B cell (primary cell): ENCODE data around the gene CAMK1. TPM values are rescaled to one million over a fixed set of nuclear protein-coding genes. Genes with fewer than 3 reads are reported as not detected.

Experiments used
- ATAC-seq: fragments of 200-7000 bp; cut with Tn5 transposase; one replicate; pipeline ENCODE4 v1.10.0; 2021; ENCODE audit warnings: low read depth, mild to moderate bottlenecking, moderate number of reproducible peaks, moderate library complexity
- CTCF ChIA-PET: fragments of 350-600 bp; sonication (Branson Sonifier 250); formaldehyde crosslinking; loops from one replicate; lab custom pipeline; 2021; ENCODE audit warnings: antibody characterized with exemption, inconsistent platforms; lab: Charles Lee
- POLR2A ChIA-PET: fragments of 350-600 bp; sonication (Branson Sonifier 250); formaldehyde crosslinking; loops from one replicate; lab custom pipeline; 2021; ENCODE audit warnings: antibody characterized with exemption; lab: Charles Lee
- DNase-seq: peaks from one replicate; pipeline ENCODE4 v3.0.0; 2013
- H2AFZ ChIP-seq: 2 replicates; pipeline ENCODE4 v1.6.1; 2012; ENCODE audit warnings: mild to moderate bottlenecking, low read depth, low read length; ENCODE audit not compliant: insufficient read depth, poor library complexity, severe bottlenecking
- H3K27ac ChIP-seq, 2 donors: 1 replicate in 1 of 2; 2 replicates in 1 of 2; pipeline ENCODE4 v1.5.1; 2012 to 2013; ENCODE audit warnings: low read length in 2 of 2, mild to moderate bottlenecking in 2 of 2, moderate library complexity in 1 of 2
- H3K27me3 ChIP-seq, 4 experiments: fragments of 200-600 bp in 1 of 4; sonication (generic) in 1 of 4; replicated peaks in 1 of 4; 1 replicate in 2 of 4; 2 replicates in 2 of 4; pipeline versions ENCODE4 v1.6.1 to v1.7.0; 2013 to 2016; ENCODE audit warnings: low read length in 3 of 4, mild to moderate bottlenecking in 2 of 4, mixed read lengths in 1 of 4, moderate library complexity in 1 of 4; ENCODE audit not compliant: insufficient read depth in 4 of 4, control insufficient read depth in 3 of 4; ENCODE audit errors: control extremely low read depth in 1 of 4
- H3K36me3 ChIP-seq, 2 experiments: replicated peaks in 1 of 2; 1 replicate in 1 of 2; 2 replicates in 1 of 2; pipeline versions ENCODE4 v1.6.1 to v1.7.1; 2013; ENCODE audit warnings: low read length in 1 of 2; ENCODE audit not compliant: insufficient read depth in 2 of 2, control insufficient read depth in 1 of 2; ENCODE audit errors: control extremely low read depth in 1 of 2, extremely low read depth in 1 of 2
- H3K4me1 ChIP-seq, 2 donors: fragments of 200-600 bp in 1 of 2; sonication (generic) in 1 of 2; 1 replicate in 1 of 2; 2 replicates in 1 of 2; pipeline versions ENCODE4 v1.5.1 to v1.6.1; 2013 to 2017; ENCODE audit warnings: low read length in 2 of 2; ENCODE audit not compliant: control insufficient read depth in 2 of 2, insufficient read depth in 2 of 2
- H3K4me2 ChIP-seq: replicated peaks from 2 replicates; pipeline ENCODE3; 2012; ENCODE audit warnings: mild to moderate bottlenecking, low read depth, low read length; ENCODE audit not compliant: poor library complexity, severe bottlenecking
- H3K4me3 ChIP-seq, 5 experiments: fragments of 200-600 bp in 1 of 5; sonication (generic) in 1 of 5; 1 replicate in 3 of 5; 2 replicates in 2 of 5; pipeline versions ENCODE4 v1.5.1 to v1.7.0; 2011 to 2016; ENCODE audit warnings: low read length in 4 of 5, mild to moderate bottlenecking in 4 of 5, low read depth in 2 of 5, control low read depth in 1 of 5, moderate library complexity in 1 of 5; ENCODE audit not compliant: insufficient read depth in 1 of 5; ENCODE audit errors: control extremely low read depth in 1 of 5, extremely low read depth in 1 of 5
- H3K79me2 ChIP-seq: fragments of 200-600 bp; sonication (generic); one replicate; pipeline ENCODE4 v1.6.0; 2016; ENCODE audit warnings: low read length; ENCODE audit not compliant: control insufficient read depth, insufficient read depth
- H3K9ac ChIP-seq: fragments of 200-600 bp; sonication (generic); 2 replicates; pipeline ENCODE4 v1.6.1; 2017; ENCODE audit warnings: mild to moderate bottlenecking, low read length, moderate library complexity
- H3K9me3 ChIP-seq, 3 donors: one replicate each; pipeline versions ENCODE4 v1.6.1 to v1.7.1; 2013; ENCODE audit warnings: low read length in 2 of 3; ENCODE audit not compliant: control insufficient read depth in 2 of 3, insufficient read depth in 1 of 3; ENCODE audit errors: control extremely low read depth in 1 of 3
- H4K20me1 ChIP-seq: 2 replicates; pipeline ENCODE4 v1.6.0; 2012; ENCODE audit warnings: mild to moderate bottlenecking, low read length; ENCODE audit not compliant: insufficient read depth, control insufficient read depth, poor library complexity, severe bottlenecking
- H3K27ac Mint-ChIP-seq: one replicate; pipeline ENCODE4 v1.8.0; 2021; ENCODE audit warnings: mixed read lengths
- H3K27me3 Mint-ChIP-seq: one replicate; pipeline ENCODE4 v1.8.0; 2021; ENCODE audit warnings: mixed read lengths
- H3K4me1 Mint-ChIP-seq: one replicate; pipeline ENCODE4 v1.8.0; 2021; ENCODE audit warnings: mixed read lengths
- H3K4me3 Mint-ChIP-seq: one replicate; pipeline ENCODE4 v1.8.0; 2021; ENCODE audit warnings: mixed read lengths
- H3K9me3 Mint-ChIP-seq: one replicate; pipeline ENCODE4 v1.8.0; 2022; ENCODE audit warnings: mixed read lengths; ENCODE audit not compliant: insufficient read depth
- CTCF ChIP-seq: fragments of 200-600 bp; IDR thresholded peaks from one replicate; pipeline ENCODE4 v1.8.0; 2022; ENCODE audit warnings: antibody characterized with exemption, mild to moderate bottlenecking
- EZH2 ChIP-seq: IDR thresholded peaks from 2 replicates; pipeline ENCODE4 v1.6.1; 2012; ENCODE audit warnings: borderline replicate concordance, low read depth, mild to moderate bottlenecking, moderate library complexity, low read length; ENCODE audit not compliant: insufficient read depth, poor library complexity, severe bottlenecking
- WGBS: methylation state at CpG from one replicate; pipeline ENCODE4 v1.1.5; 2013; ENCODE audit warnings: missing lambda C conversion rate; ENCODE audit not compliant: insufficient coverage; 5-methylcytosine and 5-hydroxymethylcytosine counted together
- intact Hi-C: fragments of 100-400 bp; cut with micrococcal nuclease; formaldehyde crosslinking; loops from one replicate; pipeline ENCODE4 v1.10.0; 2022
- polyA plus RNA-seq: library from polyadenylated mRNA; depleted of rRNA; stranded (reverse); fragments of >200 nt; gene quantifications from 2 replicates; pipeline ENCODE4 v1.2.3, GENCODE V29; 2012
- total RNA-seq, 2 donors: library from RNA; stranded (reverse); fragments of 120-200 nt in 1 of 2; gene quantifications; 1 replicate in 1 of 2; 2 replicates in 1 of 2; pipeline versions ENCODE4 v1.2.3 to v1.2.4, GENCODE V29; 2013 to 2022

The CAMK1 gene
- total and polyA plus RNA-seq, 2 donors (not counting 1 experiment from before 2014, with no cell fraction given), result 0.57 to 0.82 TPM

- H3K4me3 ChIP-seq, result no peak overlapping the region
- Mint-ChIP-seq H3K9me3 (no peaks in the 10 kb centered on the region), H3K27ac (no peak overlapping the region), H3K4me1 (peaks cover 17% of the 10 kb centered on the region), H3K27me3 (no peaks in the 10 kb centered on the region), H3K4me3 (no peak overlapping the region)
- no peak overlapping the region for H3K27ac ChIP-seq
- H3K9ac ChIP-seq, result no peak overlapping the region
- H3K79me2 ChIP-seq, result peaks cover under 1% of the 10 kb centered on the region
- 100% methylated on average over 7 of the region's 12 CpGs for WGBS
- H3K27me3 ChIP-seq, result no peaks in the 10 kb centered on the region
- peaks cover 1 to 71% of the 10 kb centered on the region in 2 experiments for H3K36me3 ChIP-seq
- TF ChIP-seq CTCF (no peak), EZH2 (no peak)
- CTCF ChIA-PET, result interaction anchor here (1.9 kb wide), 1 partner anchor 18 kb away, joined by 6 read pairs; no protein-coding TSS in a partner anchor
- H3K4me1 ChIP-seq, result peaks cover 6 to 11% of the 10 kb centered on the region in 2 donors
- ATAC-seq (no peak), DNase-seq (no peak)
- H2AFZ ChIP-seq, result no peak overlapping the region
- intact Hi-C loops, result no loop called here
- H3K4me2 ChIP-seq, result no peak overlapping the region
- POLR2A ChIA-PET, result no interaction called here
- peaks cover 9% of the 10 kb centered on the region for H4K20me1 ChIP-seq
- no peaks in the 10 kb centered on the region for H3K9me3 ChIP-seq
Measured at GRCh38 chr3:9745521-9745920, 24.2 kb downstream of the CAMK1 start.

GRCh38 chr3:9744162-9744561 is 25.6 kb downstream of the CAMK1 start:
- Histone ChIP-seq H3K27ac (no peak overlapping the region), H4K20me1 (peaks cover 21% of the 10 kb centered on the region), H3K36me3 (peaks cover 1 to 84% of the 10 kb centered on the region in 2 experiments), H3K4me1 (peaks cover 2 to 3% of the 10 kb centered on the region in 2 donors), H2AFZ (no peak overlapping the region), H3K4me2 (no peak overlapping the region), H3K79me2 (peaks cover 3% of the 10 kb centered on the region), H3K4me3 (no peak overlapping the region), H3K9me3 (no peaks in the 10 kb centered on the region), H3K9ac (no peak overlapping the region), H3K27me3 (no peaks in the 10 kb centered on the region)
- POLR2A ChIA-PET, result no interaction called here
- H3K27ac Mint-ChIP-seq, result no peak overlapping the region
- no peak for ATAC-seq
- 98% methylated on average over 11 of the region's 13 CpGs for WGBS
- H3K4me3 Mint-ChIP-seq, result no peak overlapping the region
- CTCF ChIA-PET, result interaction anchor here (1.9 kb wide), 1 partner anchor 17 kb away, joined by 6 read pairs; no protein-coding TSS in a partner anchor
- no peaks in the 10 kb centered on the region for H3K9me3 Mint-ChIP-seq
- DNase-seq, result no peak
- H3K4me1 Mint-ChIP-seq, result peaks cover 4% of the 10 kb centered on the region
- intact Hi-C loops, result no loop called here
- no peak for TF ChIP-seq EZH2
- no peak for TF ChIP-seq CTCF
- no peaks in the 10 kb centered on the region for H3K27me3 Mint-ChIP-seq
